GM12872 (cell line): ENCODE results near the gene NFIC.

Experiments used
- TF ChIP-seq, protein P1 (sequence below): IDR thresholded peaks from 3 replicates; pipeline ENCODE4 v1.5.1; 2011; ENCODE audit warnings: low read depth, mild to moderate bottlenecking, low read length, moderate library complexity; ENCODE audit not compliant: insufficient read depth

The NFIC gene

DNA sequence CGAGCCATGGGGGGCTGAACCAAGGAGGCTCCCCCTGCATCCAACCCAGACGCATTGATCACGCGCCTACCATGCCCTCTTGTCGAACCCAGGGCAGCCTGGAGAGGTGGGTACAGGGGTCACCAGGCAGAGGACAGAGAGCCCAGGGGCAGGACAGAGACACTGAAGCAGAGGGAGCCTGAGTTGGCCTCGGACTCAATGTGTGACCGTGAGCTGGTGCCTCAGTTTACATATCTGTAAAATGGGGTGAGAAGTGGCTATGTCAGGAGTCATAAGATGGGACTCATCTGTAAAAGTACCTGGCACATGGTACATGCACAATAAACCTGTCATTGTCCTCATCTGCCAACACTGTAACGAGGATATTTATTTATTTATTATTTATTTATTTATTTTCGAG lies 24.1 kb upstream of the NFIC start:
- TF ChIP-seq, protein P1, sequence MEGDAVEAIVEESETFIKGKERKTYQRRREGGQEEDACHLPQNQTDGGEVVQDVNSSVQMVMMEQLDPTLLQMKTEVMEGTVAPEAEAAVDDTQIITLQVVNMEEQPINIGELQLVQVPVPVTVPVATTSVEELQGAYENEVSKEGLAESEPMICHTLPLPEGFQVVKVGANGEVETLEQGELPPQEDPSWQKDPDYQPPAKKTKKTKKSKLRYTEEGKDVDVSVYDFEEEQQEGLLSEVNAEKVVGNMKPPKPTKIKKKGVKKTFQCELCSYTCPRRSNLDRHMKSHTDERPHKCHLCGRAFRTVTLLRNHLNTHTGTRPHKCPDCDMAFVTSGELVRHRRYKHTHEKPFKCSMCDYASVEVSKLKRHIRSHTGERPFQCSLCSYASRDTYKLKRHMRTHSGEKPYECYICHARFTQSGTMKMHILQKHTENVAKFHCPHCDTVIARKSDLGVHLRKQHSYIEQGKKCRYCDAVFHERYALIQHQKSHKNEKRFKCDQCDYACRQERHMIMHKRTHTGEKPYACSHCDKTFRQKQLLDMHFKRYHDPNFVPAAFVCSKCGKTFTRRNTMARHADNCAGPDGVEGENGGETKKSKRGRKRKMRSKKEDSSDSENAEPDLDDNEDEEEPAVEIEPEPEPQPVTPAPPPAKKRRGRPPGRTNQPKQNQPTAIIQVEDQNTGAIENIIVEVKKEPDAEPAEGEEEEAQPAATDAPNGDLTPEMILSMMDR = no peak

GRCh38 chr19:3343619-3344502 lies 22.5 kb upstream of the NFIC start:
- TF ChIP-seq, protein P1 = no peak

DNA sequence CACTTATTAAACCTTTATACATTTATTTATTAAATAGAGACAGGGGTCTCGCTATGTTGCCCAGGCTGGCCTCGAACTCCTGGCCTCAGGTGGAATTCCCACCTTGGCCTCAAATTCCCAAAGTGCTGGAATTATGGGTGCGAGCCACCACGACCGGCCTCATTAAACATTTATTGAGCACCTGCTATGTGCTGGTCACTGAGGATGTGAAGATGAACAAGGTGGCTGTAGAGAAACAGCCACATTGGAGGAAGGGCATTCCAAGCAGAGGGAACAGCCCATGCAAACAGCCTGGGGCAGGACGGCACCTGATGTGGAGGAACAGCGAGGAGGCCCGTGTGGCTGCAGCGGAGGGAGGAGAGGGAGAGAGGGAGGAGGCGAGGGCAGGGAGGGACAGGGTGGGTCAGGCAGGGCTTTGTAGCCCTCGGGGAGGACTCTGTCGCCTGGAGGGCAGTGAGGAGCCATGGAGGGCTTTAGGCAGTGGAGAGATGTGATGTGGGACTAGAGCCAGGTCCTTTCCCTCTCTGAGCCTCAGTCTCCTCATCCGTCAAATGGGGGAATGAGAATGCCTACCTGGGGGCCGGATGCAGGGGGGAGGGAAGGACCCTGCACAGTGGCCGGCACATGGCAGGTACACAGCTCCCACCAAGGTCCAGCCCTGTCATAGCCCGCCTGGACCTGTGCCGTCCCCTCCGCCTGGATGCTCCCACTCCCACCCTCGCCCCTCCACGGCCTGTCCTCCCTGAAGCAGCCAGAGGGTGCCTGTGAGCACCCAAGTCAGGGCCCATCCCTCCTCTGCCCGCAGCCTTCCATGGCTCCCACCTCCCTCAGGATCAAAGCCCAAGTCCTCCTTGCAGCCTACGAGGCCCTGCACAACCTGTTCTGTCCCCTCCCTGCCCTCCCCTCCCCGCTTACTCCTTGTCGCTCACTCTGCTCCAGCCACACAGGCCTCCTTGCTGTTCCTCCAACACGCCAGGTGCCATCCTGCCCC lies 21.5 kb upstream of the NFIC start:
- TF ChIP-seq, protein P1 = no peak

DNA sequence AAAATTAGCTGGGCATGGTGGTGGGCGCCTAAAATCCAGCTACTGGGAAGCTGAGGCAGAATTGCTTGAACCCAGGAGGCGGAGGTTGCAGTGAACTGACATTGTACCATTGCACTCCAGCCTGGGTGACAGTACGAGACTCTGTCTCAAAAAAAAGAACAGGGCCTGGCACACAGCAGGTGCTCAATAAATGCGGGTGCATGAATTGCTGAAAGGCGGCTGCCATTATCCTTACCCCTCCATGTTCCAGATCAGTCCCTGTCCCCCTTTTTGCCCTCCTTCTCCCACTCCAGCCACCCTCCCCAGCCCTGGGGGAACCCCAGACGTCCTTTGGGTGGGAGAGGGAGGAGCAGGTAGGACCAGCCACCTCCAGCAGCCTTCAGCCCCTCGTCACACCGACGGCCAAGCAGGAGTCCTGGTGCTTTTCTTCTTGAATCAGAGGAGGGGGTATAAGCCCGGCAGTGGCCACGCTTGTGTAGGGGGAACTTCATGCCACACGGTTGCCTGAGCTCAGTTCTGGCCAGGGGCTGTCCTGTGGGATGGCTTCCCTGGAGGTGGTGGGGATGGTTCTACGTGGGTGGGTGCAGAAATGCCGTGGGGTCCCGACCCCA lies 20.4 kb upstream of the NFIC start:
- TF ChIP-seq, protein P1 = no peak

- TF ChIP-seq, protein P1 = no peak
Observed at GRCh38 chr19:3346677-3347353, 19.6 kb upstream of the NFIC start.

DNA sequence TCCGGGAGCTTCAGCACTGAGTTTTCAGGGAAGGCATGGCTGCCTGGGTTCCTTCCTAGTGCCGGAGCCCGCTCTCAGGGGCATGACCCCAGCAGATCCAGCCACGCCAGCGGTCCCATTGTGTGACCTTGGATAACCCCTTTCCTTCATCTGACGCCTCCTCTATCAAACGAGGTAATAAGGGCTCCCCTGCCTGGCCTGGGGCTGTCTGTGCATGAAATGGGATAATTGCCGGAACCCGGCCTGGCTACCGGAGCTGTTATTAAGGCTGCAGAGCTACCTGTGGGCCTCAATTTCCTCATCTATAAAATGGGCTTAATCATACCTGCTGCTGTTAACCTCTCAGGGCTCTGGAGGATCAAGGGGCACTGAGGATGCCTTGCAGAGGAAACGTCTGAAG lies 18.3 kb upstream of the NFIC start:
- TF ChIP-seq, protein P1 = no peak
